ENCODE measurements around the gene OR4N2.
"Not testable (repeated sequence)": the region's sequence is repeated elsewhere in the genome, so short reads cannot be mapped to it uniquely, and the experiment has no call there.

The OR4N2 gene

GRCh38 chr14:19823765-19824164 is 20.2 kb downstream of the OR4N2 start:
- no peak for DNase-seq (ENCODE audit: extremely low spot score)
- CTCF ChIA-PET: no interaction called here
- POLR2A ChIA-PET: no interaction called here
- no peak for TF ChIP-seq FOXK2 (IDR thresholded peaks at IDR 0.05)
- TF ChIP-seq PKNOX1 (IDR thresholded peaks at IDR 0.05): no peak
- no peak for TF ChIP-seq NFRKB (IDR thresholded peaks at IDR 0.05)
- no peak for TF ChIP-seq FOXA1 (IDR thresholded peaks at IDR 0.05)
- TF ChIP-seq SP1 (IDR thresholded peaks at IDR 0.05): no peak
- TF ChIP-seq CTBP1 (IDR thresholded peaks at IDR 0.05; ENCODE audit: borderline replicate concordance): no peak
- TF ChIP-seq HDGF (IDR thresholded peaks at IDR 0.05; ENCODE audit: borderline replicate concordance): no peak
- TF ChIP-seq L3MBTL2 (conservative IDR thresholded peaks at IDR 0.05): no peak
- TF ChIP-seq ARNT (IDR thresholded peaks at IDR 0.05): no peak
- no peak for TF ChIP-seq FOXM1 (IDR thresholded peaks at IDR 0.05; ENCODE audit: borderline replicate concordance)
- TF ChIP-seq ZNF384 (IDR thresholded peaks at IDR 0.05): no peak
- TF ChIP-seq BHLHE40 (IDR thresholded peaks at IDR 0.05; ENCODE audit: borderline replicate concordance): no peak

GRCh38 chr14:19827626-19828244 is 24.2 kb downstream of the OR4N2 start:
- CTCF ChIA-PET: not testable (repeated sequence)

GRCh38 chr14:19828314-19828713 is 24.7 kb downstream of the OR4N2 start:
- TF ChIP-seq HDGF (IDR thresholded peaks at IDR 0.05; ENCODE audit: borderline replicate concordance) (no peak), LEF1 (IDR thresholded peaks at IDR 0.05; ENCODE audit: borderline replicate concordance) (no peak), TARDBP (IDR thresholded peaks at IDR 0.05) (no peak), L3MBTL2 (conservative IDR thresholded peaks at IDR 0.05) (no peak), CTBP1 (IDR thresholded peaks at IDR 0.05; ENCODE audit: borderline replicate concordance) (no peak), PKNOX1 (IDR thresholded peaks at IDR 0.05) (no peak), ARNT (IDR thresholded peaks at IDR 0.05) (no peak), ZNF384 (IDR thresholded peaks at IDR 0.05) (no peak), FOXM1 (IDR thresholded peaks at IDR 0.05; ENCODE audit: borderline replicate concordance) (no peak), BHLHE40 (IDR thresholded peaks at IDR 0.05; ENCODE audit: borderline replicate concordance) (no peak), FOXK2 (IDR thresholded peaks at IDR 0.05) (no peak)
- DNase-seq (ENCODE audit: extremely low spot score): no peak
- CTCF ChIA-PET: no interaction called here
- POLR2A ChIA-PET: no interaction called here

More at GRCh38 chr14:19827626-19828244, 24.2 kb downstream of the OR4N2 start:
- POLR2A ChIA-PET; DNase-seq (ENCODE audit: extremely low spot score): not testable (repeated sequence)

GRCh38 chr14:19834203-19834848 is 30.8 kb downstream of the OR4N2 start:
- POLR2A ChIA-PET; CTCF ChIA-PET; DNase-seq (ENCODE audit: extremely low spot score): not testable (repeated sequence)

- ChIA-PET CTCF (no interaction called here), POLR2A (no interaction called here)
- no peak for DNase-seq (ENCODE audit: extremely low spot score)
These were observed 34.9 kb downstream of the OR4N2 start for GRCh38 chr14:19838433-19838832.

GRCh38 chr14:19851365-19851764 is 47.8 kb downstream of the OR4N2 start:
- no peak for TF ChIP-seq HDGF (IDR thresholded peaks at IDR 0.05; ENCODE audit: borderline replicate concordance)
- no peak for TF ChIP-seq PKNOX1 (IDR thresholded peaks at IDR 0.05)
- no peak for TF ChIP-seq SUZ12 (IDR thresholded peaks at IDR 0.05)
- no peak for TF ChIP-seq FOXK2 (IDR thresholded peaks at IDR 0.05)
- TF ChIP-seq ELF4 (IDR thresholded peaks at IDR 0.05): no peak
- no peak for TF ChIP-seq SP1 (IDR thresholded peaks at IDR 0.05)
- no peak for TF ChIP-seq NFRKB (IDR thresholded peaks at IDR 0.05)
- no peak for DNase-seq (ENCODE audit: extremely low spot score)
- CTCF ChIA-PET: no interaction called here
- POLR2A ChIA-PET: no interaction called here

More at GRCh38 chr14:19838433-19838832, 34.9 kb downstream of the OR4N2 start:
- no peak for TF ChIP-seq FOXM1 (IDR thresholded peaks at IDR 0.05; ENCODE audit: borderline replicate concordance)
- TF ChIP-seq SUZ12 (IDR thresholded peaks at IDR 0.05): no peak
- TF ChIP-seq ZNF384 (IDR thresholded peaks at IDR 0.05): no peak
- no peak for TF ChIP-seq ELF4 (IDR thresholded peaks at IDR 0.05)

- CTCF ChIA-PET; POLR2A ChIA-PET; DNase-seq (ENCODE audit: extremely low spot score): not testable (repeated sequence)
These were observed 62.6 kb downstream of the OR4N2 start for GRCh38 chr14:19866061-19866669.

Data from HEK293T (cell line).